ENCODE measurements around the gene LRRC28.
"Not testable (repeated sequence)": the region's sequence is repeated elsewhere in the genome, so short reads cannot be mapped to it uniquely, and the experiment has no call there.

LRRC28 gene

DNA sequence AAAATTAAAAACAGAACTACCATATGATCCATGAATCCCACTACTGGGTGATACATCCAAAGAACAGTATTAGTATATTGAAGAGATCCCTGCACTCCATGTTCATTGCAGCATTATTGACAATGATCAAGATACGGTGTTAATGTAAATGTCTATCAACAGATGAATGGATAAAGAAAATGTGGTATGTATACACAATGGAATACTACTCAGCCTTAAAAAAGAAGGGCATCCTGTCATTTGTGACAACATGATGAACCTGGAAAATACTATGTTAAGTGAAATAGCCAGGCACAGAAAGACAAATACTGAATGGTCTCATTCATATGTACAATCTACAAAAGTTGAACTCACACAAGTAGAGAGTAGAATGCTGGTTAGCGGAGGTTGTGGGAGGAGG is 18.5 kb upstream of the LRRC28 start:
- H3K4me1 ChIP-seq (ENCODE audit: control insufficient read depth in 1 of 2, insufficient read depth in 2 of 2, low read length in 2 of 2), result no peaks in the 10 kb centered on the region
- H2AK5ac ChIP-seq (ENCODE audit: low read length), result no peak overlapping the region
- H3K4me3 ChIP-seq (ENCODE audit: low read depth, low read length), result no peak overlapping the region
- no peak overlapping the region for H4K8ac ChIP-seq (ENCODE audit: low read depth, low read length)
- peaks cover 2% of the 10 kb centered on the region in 2 experiments for H3K36me3 ChIP-seq (ENCODE audit: control insufficient read depth in 1 of 2, insufficient read depth in 2 of 2, low read length in 2 of 2)
- WGBS (ENCODE audit: extremely low coverage, insufficient coverage, insufficient read length), result no CpG with 5 or more reads among the region's 2 CpGs
- no peak overlapping the region for H3K9ac ChIP-seq (ENCODE audit: low read length)
- H3K79me2 ChIP-seq (ENCODE audit: control insufficient read depth, insufficient read depth, low read length, poor library complexity), result no peaks in the 10 kb centered on the region
- H2BK120ac ChIP-seq (ENCODE audit: insufficient read depth, low read length, poor library complexity), result no peak overlapping the region
- H2AFZ ChIP-seq (ENCODE audit: insufficient read depth, low read length, poor library complexity), result no peak overlapping the region
- H4K12ac ChIP-seq (ENCODE audit: low read depth, low read length), result no peak overlapping the region
- H3K27me3 ChIP-seq (ENCODE audit: insufficient read depth, low read length), result no peaks in the 10 kb centered on the region
- no peak overlapping the region for H3K18ac ChIP-seq (ENCODE audit: low read length)
- no peaks in the 10 kb centered on the region for H3K79me1 ChIP-seq (ENCODE audit: low read length)
- H4K91ac ChIP-seq (ENCODE audit: low read depth, low read length), result no peak overlapping the region
- no peak overlapping the region for H3K23ac ChIP-seq (ENCODE audit: low read length)
- no peak for DNase-seq
- H3K4me2 ChIP-seq (ENCODE audit: low read length), result no peak overlapping the region
- H3K27ac ChIP-seq (ENCODE audit: low read depth, low read length), result no peak overlapping the region
- H2BK5ac ChIP-seq (ENCODE audit: low read depth, low read length, poor library complexity), result no peak overlapping the region
- H3K4ac ChIP-seq (ENCODE audit: low read depth, low read length), result no peak overlapping the region
- H3K14ac ChIP-seq (ENCODE audit: low read length), result no peak overlapping the region
- H2BK12ac ChIP-seq (ENCODE audit: low read length), result no peak overlapping the region
- H3K9me3 ChIP-seq (ENCODE audit: insufficient read depth, low read depth, low read length), result no peaks in the 10 kb centered on the region

DNA sequence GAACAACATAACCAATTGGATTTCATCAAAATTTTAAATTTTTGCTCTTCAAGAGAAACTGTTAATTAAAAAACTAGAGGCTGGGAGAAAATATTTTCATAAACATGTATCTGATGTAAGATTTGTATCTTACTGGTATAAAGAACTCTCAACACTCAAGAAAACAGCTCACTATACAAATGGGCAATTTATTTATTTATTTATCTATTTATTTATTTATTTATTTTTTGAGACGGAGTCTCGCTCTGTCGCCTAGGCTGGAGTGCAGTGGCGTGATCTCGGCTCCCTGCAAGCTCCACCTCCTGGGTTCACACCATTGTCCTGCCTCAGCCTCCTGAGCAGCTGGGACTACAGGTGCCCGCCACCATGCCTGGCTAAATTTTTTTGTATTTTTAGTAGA is 17.1 kb upstream of the LRRC28 start:
- not testable (repeated sequence) for H3K14ac ChIP-seq (ENCODE audit: low read length); H3K4ac ChIP-seq (ENCODE audit: low read depth, low read length); H3K36me3 ChIP-seq (ENCODE audit: control insufficient read depth in 1 of 2, insufficient read depth in 2 of 2, low read length in 2 of 2); H4K12ac ChIP-seq (ENCODE audit: low read depth, low read length); H3K9me3 ChIP-seq (ENCODE audit: insufficient read depth, low read depth, low read length); H3K27me3 ChIP-seq (ENCODE audit: insufficient read depth, low read length); H3K79me2 ChIP-seq (ENCODE audit: control insufficient read depth, insufficient read depth, low read length, poor library complexity); H2BK12ac ChIP-seq (ENCODE audit: low read length); H3K23ac ChIP-seq (ENCODE audit: low read length); H2AFZ ChIP-seq (ENCODE audit: insufficient read depth, low read length, poor library complexity); H3K4me1 ChIP-seq (ENCODE audit: control insufficient read depth in 1 of 2, insufficient read depth in 2 of 2, low read length in 2 of 2); H2BK120ac ChIP-seq (ENCODE audit: insufficient read depth, low read length, poor library complexity); H3K79me1 ChIP-seq (ENCODE audit: low read length); H2AK5ac ChIP-seq (ENCODE audit: low read length); H4K8ac ChIP-seq (ENCODE audit: low read depth, low read length); H2BK5ac ChIP-seq (ENCODE audit: low read depth, low read length, poor library complexity); H3K27ac ChIP-seq (ENCODE audit: low read depth, low read length); H3K18ac ChIP-seq (ENCODE audit: low read length); H3K9ac ChIP-seq (ENCODE audit: low read length); H4K91ac ChIP-seq (ENCODE audit: low read depth, low read length); H3K4me2 ChIP-seq (ENCODE audit: low read length); DNase-seq; H3K4me3 ChIP-seq (ENCODE audit: low read depth, low read length)
- WGBS (ENCODE audit: extremely low coverage, insufficient coverage, insufficient read length), result no CpG with 5 or more reads among the region's 6 CpGs

DNA sequence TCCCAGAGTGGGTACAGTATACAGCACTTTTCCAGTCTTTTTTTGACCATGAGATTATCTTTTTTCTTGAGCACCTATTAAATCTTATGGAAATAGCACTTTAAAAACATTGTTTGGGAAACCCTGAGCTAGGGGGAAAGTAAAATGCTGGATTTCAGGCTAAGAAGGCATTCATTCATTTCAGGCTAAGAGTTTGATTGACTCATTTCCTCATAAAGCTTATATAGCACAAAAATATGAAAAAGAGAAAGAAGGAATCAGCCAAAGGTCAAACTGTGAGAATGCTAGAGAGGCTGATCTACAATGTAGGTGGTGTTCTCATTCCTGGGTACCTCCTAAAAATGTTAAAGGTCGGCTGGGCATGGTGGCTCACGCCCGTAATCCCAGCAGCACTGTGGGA is 12.4 kb upstream of the LRRC28 start:
- Histone ChIP-seq H3K79me2 (ENCODE audit: control insufficient read depth, insufficient read depth, low read length, poor library complexity) (no peaks in the 10 kb centered on the region), H3K23ac (ENCODE audit: low read length) (no peak overlapping the region), H4K91ac (ENCODE audit: low read depth, low read length) (no peak overlapping the region), H3K4me1 (ENCODE audit: control insufficient read depth in 1 of 2, insufficient read depth in 2 of 2, low read length in 2 of 2) (no peaks in the 10 kb centered on the region), H2AK5ac (ENCODE audit: low read length) (no peak overlapping the region), H3K79me1 (ENCODE audit: low read length) (no peaks in the 10 kb centered on the region), H3K27me3 (ENCODE audit: insufficient read depth, low read length) (no peaks in the 10 kb centered on the region), H3K36me3 (ENCODE audit: control insufficient read depth in 1 of 2, insufficient read depth in 2 of 2, low read length in 2 of 2) (peaks cover 4 to 8% of the 10 kb centered on the region in 2 experiments), H3K9me3 (ENCODE audit: insufficient read depth, low read depth, low read length) (no peaks in the 10 kb centered on the region), H3K4me3 (ENCODE audit: low read depth, low read length) (no peak overlapping the region), H2AFZ (ENCODE audit: insufficient read depth, low read length, poor library complexity) (no peak overlapping the region), H3K18ac (ENCODE audit: low read length) (no peak overlapping the region), H3K14ac (ENCODE audit: low read length) (no peak overlapping the region), H3K9ac (ENCODE audit: low read length) (no peak overlapping the region), H4K12ac (ENCODE audit: low read depth, low read length) (no peak overlapping the region), H2BK12ac (ENCODE audit: low read length) (no peak overlapping the region), H2BK5ac (ENCODE audit: low read depth, low read length, poor library complexity) (no peak overlapping the region), H3K4ac (ENCODE audit: low read depth, low read length) (no peak overlapping the region), H4K8ac (ENCODE audit: low read depth, low read length) (no peak overlapping the region), H2BK120ac (ENCODE audit: insufficient read depth, low read length, poor library complexity) (no peak overlapping the region), H3K27ac (ENCODE audit: low read depth, low read length) (no peak overlapping the region), H3K4me2 (ENCODE audit: low read length) (no peak overlapping the region)
- DNase-seq, result no peak
- no CpG with 5 or more reads among the region's 3 CpGs for WGBS (ENCODE audit: extremely low coverage, insufficient coverage, insufficient read length)

DNA sequence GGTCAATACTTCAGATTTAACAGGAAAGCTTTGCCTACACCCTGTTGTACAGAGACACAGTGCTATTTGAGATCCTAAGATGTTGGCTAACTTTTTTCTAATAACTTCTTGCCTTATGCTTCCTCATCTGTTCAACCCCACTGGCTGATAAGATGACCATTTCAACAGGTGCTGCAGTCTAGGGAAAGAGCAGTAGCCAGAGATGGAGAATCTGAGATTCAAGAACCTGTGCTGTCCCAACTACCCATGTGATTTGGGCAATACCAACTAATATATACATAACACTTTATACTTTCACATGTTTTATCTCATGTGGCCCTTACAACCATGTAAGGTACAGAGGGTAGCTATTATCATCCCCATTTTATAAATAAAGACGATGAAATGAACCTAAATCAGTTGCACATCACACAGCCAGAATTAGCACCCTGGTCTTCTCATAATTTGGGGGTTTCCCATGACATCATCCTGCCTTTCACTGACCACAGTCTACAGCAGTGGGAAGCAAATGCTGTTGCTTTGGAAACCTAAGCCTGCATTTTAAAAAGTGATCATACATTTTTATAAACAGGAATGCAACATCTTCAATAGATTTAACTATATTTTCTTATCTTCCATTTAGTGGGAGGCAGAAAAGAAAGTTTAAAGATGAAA is 11.6 kb upstream of the LRRC28 start:
- Histone ChIP-seq H3K4me3 (ENCODE audit: low read depth, low read length) (no peak overlapping the region), H3K14ac (ENCODE audit: low read length) (no peak overlapping the region), H3K23ac (ENCODE audit: low read length) (no peak overlapping the region), H3K18ac (ENCODE audit: low read length) (no peak overlapping the region), H3K4me2 (ENCODE audit: low read length) (no peak overlapping the region), H2AFZ (ENCODE audit: insufficient read depth, low read length, poor library complexity) (no peak overlapping the region), H3K9ac (ENCODE audit: low read length) (no peak overlapping the region), H3K27me3 (ENCODE audit: insufficient read depth, low read length) (no peaks in the 10 kb centered on the region), H3K9me3 (ENCODE audit: insufficient read depth, low read depth, low read length) (no peaks in the 10 kb centered on the region), H2BK120ac (ENCODE audit: insufficient read depth, low read length, poor library complexity) (no peak overlapping the region), H2AK5ac (ENCODE audit: low read length) (no peak overlapping the region), H2BK12ac (ENCODE audit: low read length) (no peak overlapping the region), H4K12ac (ENCODE audit: low read depth, low read length) (no peak overlapping the region), H3K79me1 (ENCODE audit: low read length) (no peaks in the 10 kb centered on the region), H3K79me2 (ENCODE audit: control insufficient read depth, insufficient read depth, low read length, poor library complexity) (no peaks in the 10 kb centered on the region), H3K4me1 (ENCODE audit: control insufficient read depth in 1 of 2, insufficient read depth in 2 of 2, low read length in 2 of 2) (no peaks in the 10 kb centered on the region), H4K91ac (ENCODE audit: low read depth, low read length) (no peak overlapping the region), H3K4ac (ENCODE audit: low read depth, low read length) (no peak overlapping the region), H3K36me3 (ENCODE audit: control insufficient read depth in 1 of 2, insufficient read depth in 2 of 2, low read length in 2 of 2) (peaks cover 4 to 8% of the 10 kb centered on the region in 2 experiments), H4K8ac (ENCODE audit: low read depth, low read length) (no peak overlapping the region), H3K27ac (ENCODE audit: low read depth, low read length) (no peak overlapping the region), H2BK5ac (ENCODE audit: low read depth, low read length, poor library complexity) (no peak overlapping the region)
- WGBS (ENCODE audit: extremely low coverage, insufficient coverage, insufficient read length), result no CpG with 5 or more reads among the region's 1 CpG
- DNase-seq, result no peak

Data from trophoblast cell (in vitro differentiated cells and primary cell).